OCI-LY1 (cell line): ENCODE measurements around the gene SLIT3.

Source experiments
- H2AFZ ChIP-seq: fragments of 200-600 bp; sonication (generic), shearing (Covaris generic); 2 replicates; pipeline ENCODE4 v1.6.0; 2014; ENCODE audit warnings: antibody characterized with exemption, mild to moderate bottlenecking, low read length
- H3F3A ChIP-seq: fragments of 200-600 bp; sonication (generic), shearing (Covaris generic); 2 replicates; pipeline ENCODE4 v1.6.0; 2014; ENCODE audit warnings: mild to moderate bottlenecking, antibody characterized with exemption, low read length, moderate library complexity; ENCODE audit not compliant: insufficient read depth
- H3K27ac ChIP-seq: fragments of 200-600 bp; sonication (generic); 2 replicates; pipeline ENCODE4 v1.5.1; 2014; ENCODE audit warnings: low read length, mixed run types, mild to moderate bottlenecking, low read depth; ENCODE audit not compliant: poor library complexity, severe bottlenecking
- H3K27me3 ChIP-seq: fragments of 200-600 bp; sonication (generic); 2 replicates; pipeline ENCODE4 v1.6.0; 2014; ENCODE audit warnings: antibody characterized with exemption, mild to moderate bottlenecking, low read length, moderate library complexity; ENCODE audit not compliant: insufficient read depth
- H3K36me3 ChIP-seq: fragments of 200-600 bp; sonication (generic); 2 replicates; pipeline ENCODE4 v1.6.1; 2014; ENCODE audit warnings: mild to moderate bottlenecking, antibody characterized with exemption, low read length, moderate library complexity, mixed read lengths; ENCODE audit not compliant: insufficient read depth
- H3K4me1 ChIP-seq: fragments of 200-600 bp; sonication (generic); 2 replicates; pipeline ENCODE4 v1.5.1; 2014; ENCODE audit warnings: mild to moderate bottlenecking, low read length, moderate library complexity; ENCODE audit not compliant: insufficient read depth, severe bottlenecking
- H3K4me2 ChIP-seq: fragments of 200-600 bp; sonication (generic), shearing (Covaris generic); 2 replicates; pipeline ENCODE4 v1.6.1; 2014; ENCODE audit warnings: low read length
- H3K4me3 ChIP-seq: fragments of 200-600 bp; sonication (generic); 2 replicates; pipeline ENCODE4 v1.5.1; 2014; ENCODE audit warnings: low read length, low read depth, mild to moderate bottlenecking, mixed read lengths; ENCODE audit not compliant: poor library complexity, severe bottlenecking
- H3K79me2 ChIP-seq: fragments of 200-600 bp; shearing (Covaris generic); 2 replicates; pipeline ENCODE4 v1.6.1; 2016; ENCODE audit warnings: mixed run types, low read length, mixed read lengths; ENCODE audit not compliant: insufficient read depth
- H3K9ac ChIP-seq: fragments of 200-600 bp; sonication (generic), shearing (Covaris generic); 2 replicates; pipeline ENCODE4 v1.6.1; 2014; ENCODE audit warnings: mild to moderate bottlenecking, low read length, mixed read lengths
- H3K9me2 ChIP-seq: fragments of 200-600 bp; sonication (generic), shearing (Covaris generic); 2 replicates; pipeline ENCODE4 v1.6.1; 2014; ENCODE audit warnings: low read depth, mild to moderate bottlenecking, low read length, mixed read lengths
- H3K9me3 ChIP-seq: fragments of 200-600 bp; shearing (Covaris generic); 2 replicates; pipeline ENCODE4 v1.6.1; 2014; ENCODE audit warnings: low read length, mixed read lengths
- H4K20me1 ChIP-seq: fragments of 200-600 bp; sonication (generic), shearing (Covaris generic); 2 replicates; pipeline ENCODE4 v1.6.0; 2016; ENCODE audit warnings: mild to moderate bottlenecking, low read length; ENCODE audit not compliant: insufficient read depth
- CTCF ChIP-seq: fragments of 200-600 bp; sonication (generic), shearing (Covaris generic); IDR thresholded peaks from 2 replicates; pipeline ENCODE4 v1.5.1; 2017; ENCODE audit warnings: mild to moderate bottlenecking, antibody characterized with exemption, low read length, moderate library complexity, mixed read lengths
- EZH2 ChIP-seq: fragments of 200-600 bp; sonication (generic), shearing (Covaris generic); IDR thresholded peaks from 2 replicates; pipeline ENCODE4 v1.8.0; 2017; ENCODE audit warnings: borderline replicate concordance, mixed run types, mild to moderate bottlenecking, antibody characterized with exemption, low read length, moderate library complexity, mixed read lengths

SLIT3 gene

GRCh38 chr5:168931638-168932345 lies 369.1 kb downstream of the SLIT3 start:
- H2AFZ ChIP-seq = no peak overlapping the region
- no peaks in the 10 kb centered on the region for H3K9me3 ChIP-seq
- H3K27ac ChIP-seq = no peak overlapping the region
- no peak overlapping the region for H3K4me2 ChIP-seq
- H3K4me3 ChIP-seq = no peak overlapping the region
- TF ChIP-seq EZH2 = no peak
- no peak for TF ChIP-seq CTCF
- no peaks in the 10 kb centered on the region for H3K4me1 ChIP-seq
- H3K36me3 ChIP-seq = no peaks in the 10 kb centered on the region
- H3K9ac ChIP-seq = no peak overlapping the region
- H3K79me2 ChIP-seq = no peaks in the 10 kb centered on the region
- no peaks in the 10 kb centered on the region for H3F3A ChIP-seq
- no peaks in the 10 kb centered on the region for H3K9me2 ChIP-seq
- no peaks in the 10 kb centered on the region for H3K27me3 ChIP-seq
- no peaks in the 10 kb centered on the region for H4K20me1 ChIP-seq

- Histone ChIP-seq H3K4me2 (no peak overlapping the region), H3K9me2 (no peaks in the 10 kb centered on the region), H3K36me3 (no peaks in the 10 kb centered on the region), H3K4me3 (no peak overlapping the region), H3K9ac (no peak overlapping the region), H3K27ac (no peak overlapping the region), H3K27me3 (no peaks in the 10 kb centered on the region), H4K20me1 (no peaks in the 10 kb centered on the region), H3K4me1 (no peaks in the 10 kb centered on the region), H2AFZ (no peak overlapping the region), H3K9me3 (no peaks in the 10 kb centered on the region), H3K79me2 (no peaks in the 10 kb centered on the region), H3F3A (no peaks in the 10 kb centered on the region)
- TF ChIP-seq CTCF = no peak
- no peak for TF ChIP-seq EZH2
These were observed 371.3 kb downstream of the SLIT3 start for GRCh38 chr5:168929656-168930055.

- H3K4me2 ChIP-seq = no peak overlapping the region
- H3K79me2 ChIP-seq = no peaks in the 10 kb centered on the region
- no peaks in the 10 kb centered on the region for H3K4me1 ChIP-seq
- H2AFZ ChIP-seq = no peak overlapping the region
- no peaks in the 10 kb centered on the region for H3K9me2 ChIP-seq
- H3K9ac ChIP-seq = no peak overlapping the region
- H3K9me3 ChIP-seq = no peaks in the 10 kb centered on the region
- no peak overlapping the region for H3K4me3 ChIP-seq
- TF ChIP-seq CTCF = no peak
- no peak for TF ChIP-seq EZH2
- H3K36me3 ChIP-seq = no peaks in the 10 kb centered on the region
- no peak overlapping the region for H3K27ac ChIP-seq
- no peaks in the 10 kb centered on the region for H4K20me1 ChIP-seq
- H3K27me3 ChIP-seq = no peaks in the 10 kb centered on the region
- no peaks in the 10 kb centered on the region for H3F3A ChIP-seq
These were observed 375.8 kb downstream of the SLIT3 start for GRCh38 chr5:168925160-168925559.
